Measurements from ENCODE around the gene DENND5B.

The DENND5B gene

DNA sequence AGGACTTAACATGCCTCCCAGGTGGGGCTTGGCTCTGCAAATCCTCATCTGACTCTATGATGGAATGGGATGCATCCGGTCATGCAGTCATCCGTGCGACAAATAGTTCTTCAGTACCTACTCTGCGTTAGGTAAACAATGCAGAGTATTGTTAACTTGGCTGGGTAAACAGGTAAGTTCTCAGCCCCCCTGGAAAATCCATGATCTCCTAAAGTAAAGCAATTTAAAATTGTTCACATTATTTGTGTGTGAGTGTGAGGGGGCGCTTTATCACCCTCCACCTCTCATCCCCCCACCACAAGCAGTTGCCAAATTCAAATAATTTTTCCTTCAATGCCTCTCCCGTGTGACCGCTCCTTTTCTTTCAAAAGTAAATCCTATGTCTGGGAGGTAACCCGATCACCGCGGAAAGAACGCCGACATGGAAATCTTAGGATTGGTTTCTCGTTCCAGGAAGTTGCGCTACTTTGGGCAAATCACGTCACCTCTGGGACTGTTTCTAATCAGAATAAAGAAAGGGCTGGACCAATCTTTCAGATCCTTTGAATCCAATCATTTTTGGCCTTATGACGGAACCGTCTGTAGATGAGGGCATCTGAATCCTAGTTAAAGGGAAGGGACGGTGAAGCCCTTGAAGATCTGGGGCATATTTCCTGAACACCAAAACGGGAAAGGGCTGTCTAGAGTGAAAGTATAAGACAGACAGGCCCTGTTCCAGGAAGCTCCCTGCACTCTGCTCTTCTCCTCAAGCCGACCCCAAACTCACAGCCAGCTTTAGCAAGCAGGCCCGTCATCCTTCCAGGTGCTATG is 221.0 kb downstream of the DENND5B start:
- DNase-seq: peak; percentile 79

DNA sequence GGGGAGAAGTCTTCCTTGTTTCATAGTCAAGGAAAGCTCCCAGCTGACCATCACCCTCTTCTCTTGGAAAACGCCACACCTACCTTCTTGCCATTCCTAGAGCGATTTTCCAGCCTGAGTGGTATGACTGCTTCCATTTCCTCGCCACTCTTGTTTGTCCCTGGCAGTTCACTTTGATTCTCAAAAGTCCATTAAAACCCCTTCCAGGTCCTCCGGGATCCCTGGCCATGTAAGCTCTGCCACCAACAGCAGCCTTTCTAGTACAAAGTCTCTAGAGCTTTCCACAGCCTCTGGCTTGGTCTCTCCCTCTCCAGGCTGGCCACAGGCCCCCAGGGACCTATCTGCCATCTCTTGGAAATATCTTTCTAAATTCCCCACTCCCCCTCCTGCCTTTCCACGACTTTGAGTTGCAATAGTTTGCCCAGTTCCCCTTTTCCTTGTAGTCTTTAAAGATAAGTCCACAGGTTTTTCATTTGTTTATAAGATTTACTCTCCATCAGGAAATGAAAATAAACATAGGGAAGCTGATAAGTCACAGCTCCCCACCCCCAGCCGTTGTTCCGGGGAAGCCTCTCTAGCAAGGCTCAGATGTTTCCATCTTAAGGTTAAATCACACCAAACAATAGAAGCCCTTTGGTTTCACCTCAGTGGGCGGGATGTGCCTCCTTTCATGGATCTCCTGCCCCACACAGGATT is 222.1 kb downstream of the DENND5B start:
- no peak for DNase-seq

DNA sequence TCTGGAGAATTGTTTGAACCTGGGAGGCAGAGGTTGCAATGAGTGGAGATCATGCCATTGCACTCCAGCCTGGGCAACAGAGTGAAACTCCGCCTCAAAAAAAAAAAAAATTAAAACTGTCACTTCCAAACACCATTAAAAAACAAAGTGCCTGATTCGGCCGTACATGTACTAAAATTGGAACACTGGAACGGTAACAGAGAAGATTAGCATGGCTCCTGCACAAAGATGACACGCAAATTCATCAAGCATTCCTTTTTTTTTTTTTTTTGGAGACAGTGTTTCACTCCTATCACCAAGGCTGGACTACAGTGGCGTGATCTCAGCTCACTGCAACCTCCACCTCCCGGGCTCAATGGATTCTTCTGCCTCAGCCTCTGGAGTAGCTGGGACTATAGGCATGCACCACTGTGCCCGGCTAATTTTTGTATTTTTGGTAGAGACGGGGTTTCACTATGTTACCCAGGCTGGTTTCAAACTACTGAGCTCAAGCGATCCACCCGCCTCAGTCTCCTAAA is 224.8 kb downstream of the DENND5B start:
- no peak for DNase-seq

DNA sequence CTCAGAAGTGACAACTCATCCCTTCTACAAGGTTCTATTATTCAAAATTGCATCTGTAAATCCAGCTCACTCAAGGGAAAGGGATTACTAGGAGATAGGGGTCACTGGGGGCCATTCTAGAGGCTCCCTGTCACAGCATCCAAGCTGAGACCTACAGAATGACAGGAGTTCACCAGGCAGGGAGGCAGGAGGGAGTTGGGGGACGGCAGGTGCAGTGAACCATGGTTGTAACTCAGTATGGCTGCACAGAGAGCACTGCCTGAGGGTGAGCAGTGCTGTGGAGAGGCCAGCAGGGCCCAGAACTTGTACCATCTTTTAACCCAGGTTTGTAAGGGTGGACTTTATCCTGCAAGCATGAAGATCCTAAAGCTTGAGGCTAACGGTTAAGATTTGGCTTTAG is 227.1 kb downstream of the DENND5B start:
- DNase-seq: no peak

DNA sequence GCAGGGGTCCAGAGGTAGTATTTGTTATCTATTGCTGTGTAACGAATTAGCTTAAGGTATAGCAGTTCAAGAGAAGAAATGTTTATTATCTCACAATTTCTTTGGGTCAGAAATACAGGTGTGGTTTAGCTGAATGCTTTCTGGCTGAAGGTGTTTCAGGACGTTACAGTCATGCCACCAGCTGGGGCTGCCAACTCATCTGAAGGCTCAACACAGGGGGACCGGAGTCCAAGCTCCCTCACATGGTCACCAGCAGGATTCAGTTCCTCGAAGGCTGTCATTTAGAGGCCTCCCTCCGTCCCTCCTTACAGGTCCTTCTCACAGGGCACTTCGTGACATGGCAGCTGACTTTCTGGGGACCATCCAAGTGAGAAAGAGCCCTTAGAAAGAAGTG is 227.5 kb downstream of the DENND5B start:
- DNase-seq: no peak

DNA sequence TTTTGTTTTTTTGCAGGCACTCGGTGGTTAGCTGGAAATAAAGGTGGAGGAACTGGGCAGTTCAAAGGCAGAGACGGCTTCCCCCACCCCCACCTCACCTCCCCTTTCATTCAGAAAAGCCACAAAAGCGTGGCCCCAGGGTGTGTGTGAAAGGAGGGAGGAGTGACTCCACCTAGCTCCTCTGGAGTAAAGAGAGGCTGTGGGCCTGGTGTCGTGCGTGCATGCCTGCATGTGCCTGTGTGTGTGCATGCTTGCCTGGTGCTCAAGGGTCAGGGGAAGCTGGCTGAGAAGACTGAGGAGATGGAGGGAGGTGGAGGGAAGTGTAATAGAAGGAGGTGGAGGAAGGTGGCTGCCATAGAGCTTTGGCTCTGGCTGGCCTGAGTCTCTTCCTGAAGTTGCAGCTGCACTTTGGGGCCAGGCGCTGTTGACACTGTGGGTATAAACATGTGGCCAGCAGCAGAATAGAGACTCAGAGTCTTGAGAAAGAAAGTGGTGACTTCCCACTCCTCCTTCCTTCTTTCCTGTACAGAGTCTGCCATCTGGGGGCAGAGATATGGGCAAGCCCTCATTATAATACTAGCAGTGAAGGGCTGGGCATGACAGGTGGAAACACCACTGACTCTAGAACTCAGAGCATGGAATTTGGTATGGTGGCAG is 228.0 kb downstream of the DENND5B start:
- no peak for DNase-seq

DNA sequence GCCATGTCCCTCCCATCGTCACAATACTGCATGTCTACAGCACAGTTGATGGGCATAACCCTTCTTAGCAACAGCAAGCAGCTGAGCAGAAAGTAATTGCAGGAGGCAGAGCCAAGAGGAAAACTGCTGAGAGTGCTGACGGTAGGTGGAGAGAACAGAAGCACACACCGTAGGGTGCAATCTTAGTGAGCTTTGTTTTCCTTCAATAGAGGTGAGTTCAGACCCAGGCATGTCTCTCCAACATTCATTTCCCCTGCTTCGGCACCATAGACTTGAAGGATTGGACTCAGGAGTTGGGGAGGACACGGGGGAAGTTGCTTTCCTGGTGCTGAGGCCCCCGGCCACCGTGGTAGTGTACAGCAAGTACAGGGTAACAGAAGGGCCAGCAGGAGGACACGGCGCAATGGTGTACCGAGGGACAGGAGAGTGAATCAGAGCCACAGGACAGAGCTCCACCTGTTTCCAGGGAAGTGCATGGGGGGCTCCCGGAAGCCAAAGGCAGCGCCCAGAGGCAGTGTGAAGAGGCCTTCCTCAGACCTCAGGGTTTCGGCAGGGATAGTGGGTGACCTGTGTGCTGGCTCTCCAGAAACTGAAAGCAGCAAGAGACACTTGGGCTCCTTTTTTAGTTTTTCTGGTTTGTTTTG is 228.7 kb downstream of the DENND5B start:
- no peak for DNase-seq

DNA sequence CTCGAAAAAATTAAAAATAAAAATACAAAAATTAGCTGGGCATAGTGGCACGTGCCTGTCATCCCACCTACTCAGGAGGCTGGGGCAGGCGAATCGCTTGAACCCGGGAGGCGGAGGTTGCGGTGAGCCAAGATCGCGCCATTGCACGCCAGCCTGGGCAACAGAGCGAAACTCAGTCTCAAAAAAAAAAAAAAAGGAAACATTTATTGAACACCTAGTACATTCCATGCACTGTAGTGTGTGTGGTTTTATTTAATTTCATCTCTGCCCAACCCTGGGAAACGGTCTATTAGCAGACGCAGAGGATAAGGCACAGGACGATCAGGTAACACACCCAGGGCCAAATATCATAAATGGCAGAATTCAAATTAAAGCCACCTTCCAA is 229.2 kb downstream of the DENND5B start:
- DNase-seq: no peak

DNA sequence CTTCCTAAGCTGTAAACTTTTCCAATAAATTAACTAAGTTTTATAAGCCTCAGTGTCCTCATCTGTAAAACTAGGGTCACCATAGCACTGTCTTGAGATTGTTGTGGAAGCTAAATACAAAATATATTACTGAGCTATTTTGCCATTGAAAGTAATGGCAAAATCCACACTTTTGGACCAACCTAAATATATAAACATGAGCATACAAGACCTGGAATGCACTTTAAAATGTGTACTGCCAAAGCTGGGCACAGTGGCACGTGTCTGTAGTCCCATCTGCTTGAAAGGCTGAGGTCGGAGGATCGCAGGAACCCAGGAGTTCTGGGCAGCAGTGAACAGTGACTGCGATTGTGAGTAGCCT is 235.2 kb downstream of the DENND5B start:
- DNase-seq: no peak

DNA sequence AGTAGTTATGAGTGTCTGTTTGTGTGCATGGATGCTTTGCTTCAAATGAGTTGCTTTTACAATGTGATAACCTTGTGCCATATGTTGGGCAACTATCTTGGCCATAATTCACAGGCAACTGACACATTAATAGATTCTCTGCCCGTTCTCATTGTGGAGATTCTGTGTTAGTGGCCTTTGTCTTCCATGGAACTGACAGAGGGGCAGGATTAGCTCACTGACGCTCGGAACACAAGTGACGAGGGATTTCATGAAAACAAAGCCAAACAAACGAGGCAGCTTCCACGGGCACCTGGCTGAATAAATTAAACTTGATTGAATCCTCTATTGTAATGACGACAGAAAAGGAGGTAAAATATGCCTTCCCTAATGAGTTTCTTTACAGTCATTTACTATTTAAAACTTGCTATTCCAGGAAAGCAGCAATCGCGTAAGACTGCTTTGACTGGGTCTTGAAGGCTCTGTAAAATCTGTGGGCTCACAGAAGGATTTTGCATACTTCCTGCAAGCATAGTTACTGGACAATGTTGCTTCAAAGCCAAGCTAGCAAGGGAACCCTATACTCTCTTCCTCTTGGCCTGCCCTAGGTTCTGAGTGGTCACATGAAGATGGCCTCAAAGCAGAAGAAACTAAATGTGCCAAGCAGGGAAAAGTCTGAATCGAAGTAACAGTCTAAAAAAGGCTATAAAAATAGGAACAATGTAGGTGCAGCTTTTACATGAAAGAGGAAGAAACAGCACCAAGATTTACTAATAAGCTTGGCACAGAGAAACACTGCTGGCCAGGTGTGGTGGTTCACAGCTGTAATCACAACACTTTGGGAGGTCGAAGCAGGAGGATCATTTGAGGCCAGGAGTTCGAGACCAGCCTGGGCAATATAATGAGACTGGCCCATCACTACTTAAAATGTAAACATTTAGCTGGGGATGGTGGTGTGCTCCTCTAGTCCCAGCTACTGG is 236.9 kb downstream of the DENND5B start:
- DNase-seq: no peak

DNA sequence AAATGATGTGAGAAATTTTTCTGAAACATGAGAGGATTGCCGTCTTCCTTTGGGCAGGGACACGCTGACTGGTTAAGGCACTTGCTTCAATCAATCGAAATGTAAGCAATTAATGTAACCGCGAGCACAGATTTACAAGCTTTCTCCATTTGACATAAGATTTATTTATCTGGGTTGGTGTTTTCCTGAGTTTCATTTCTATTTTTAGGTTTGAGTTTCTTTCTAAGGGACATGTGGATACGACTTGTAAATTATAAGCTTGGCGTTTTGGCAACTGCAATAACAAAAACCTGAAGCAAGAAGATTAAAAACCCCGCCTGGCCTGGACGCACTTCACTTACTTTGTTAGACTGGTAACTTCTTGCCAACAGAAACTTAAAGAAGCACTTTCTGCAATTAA is 244.7 kb downstream of the DENND5B start:
- DNase-seq: no peak

DNA sequence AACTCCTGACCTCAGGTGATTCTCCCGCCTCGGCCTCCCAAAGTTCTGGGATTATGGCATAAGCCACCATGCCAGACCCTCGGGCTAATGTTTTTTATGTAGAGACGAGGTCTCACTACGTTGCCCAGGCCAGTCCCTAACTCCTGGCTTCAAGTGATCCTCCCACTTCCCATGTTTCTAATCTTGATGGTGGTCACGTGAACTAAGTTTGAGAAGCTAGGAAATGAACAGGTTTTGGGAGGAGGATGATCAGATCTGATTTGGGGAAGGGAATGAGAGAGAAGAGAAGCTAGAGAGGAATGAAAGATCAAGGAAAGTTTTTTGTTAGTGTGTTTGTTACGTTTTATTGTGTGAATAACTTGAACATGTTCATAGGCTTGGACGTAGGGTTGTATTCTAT is 247.8 kb downstream of the DENND5B start:
- DNase-seq: no peak

DNA sequence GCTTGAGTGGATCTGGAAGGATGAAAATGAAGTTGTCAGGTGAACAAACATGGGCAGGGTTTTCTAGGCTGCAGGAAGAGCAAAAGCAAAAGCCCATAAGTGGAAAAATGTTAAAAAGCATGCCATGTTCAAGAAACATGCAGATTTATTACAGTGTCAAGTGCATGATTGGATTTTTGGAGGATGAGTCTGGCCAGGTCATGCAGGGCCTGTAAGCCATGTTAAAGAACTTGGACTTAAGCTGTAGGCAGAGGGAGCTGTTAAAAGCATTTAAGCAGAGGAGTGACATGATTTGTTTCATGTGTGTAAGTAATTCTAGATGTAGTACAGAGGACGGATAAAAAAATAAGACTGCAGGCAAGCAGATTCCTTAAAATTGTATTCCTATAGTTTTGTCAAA is 248.7 kb downstream of the DENND5B start:
- no peak for DNase-seq

DNA sequence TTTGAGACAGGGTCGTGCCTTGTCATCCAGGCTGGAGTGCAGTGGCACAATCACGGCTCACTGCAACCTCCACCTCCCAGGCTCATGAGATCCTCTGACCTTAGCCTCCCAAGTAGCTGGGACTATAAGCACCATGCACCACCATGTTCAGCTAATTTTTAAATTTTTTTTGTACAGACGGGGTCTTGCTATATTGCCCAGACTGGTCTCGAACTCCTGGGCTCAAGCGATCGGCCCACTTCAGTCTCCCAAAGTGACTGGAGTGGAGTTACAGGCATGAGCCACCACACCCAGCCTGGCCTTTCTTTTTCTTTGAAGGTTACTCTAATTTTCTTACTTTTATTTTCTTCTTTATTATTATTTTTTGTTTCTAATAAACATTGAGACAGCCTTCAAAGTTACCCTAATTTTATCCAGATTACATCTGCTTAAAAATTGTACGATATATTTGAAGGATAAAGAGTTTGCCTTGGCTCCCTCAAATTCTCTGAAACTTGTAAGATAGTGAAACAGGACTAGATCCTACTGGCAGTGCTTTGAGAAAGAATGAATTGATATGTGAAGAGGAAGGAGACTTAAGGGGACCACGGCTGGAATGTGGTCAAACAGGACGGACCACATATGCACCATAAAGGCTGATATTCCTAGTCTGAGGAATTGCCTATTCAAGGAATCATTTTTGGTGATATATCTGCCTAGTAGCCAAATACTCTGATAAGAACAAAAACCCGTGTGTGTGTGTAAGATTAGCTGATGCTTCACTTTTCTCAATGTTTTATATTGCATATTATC is 250.9 kb downstream of the DENND5B start:
- no peak for DNase-seq

DNA sequence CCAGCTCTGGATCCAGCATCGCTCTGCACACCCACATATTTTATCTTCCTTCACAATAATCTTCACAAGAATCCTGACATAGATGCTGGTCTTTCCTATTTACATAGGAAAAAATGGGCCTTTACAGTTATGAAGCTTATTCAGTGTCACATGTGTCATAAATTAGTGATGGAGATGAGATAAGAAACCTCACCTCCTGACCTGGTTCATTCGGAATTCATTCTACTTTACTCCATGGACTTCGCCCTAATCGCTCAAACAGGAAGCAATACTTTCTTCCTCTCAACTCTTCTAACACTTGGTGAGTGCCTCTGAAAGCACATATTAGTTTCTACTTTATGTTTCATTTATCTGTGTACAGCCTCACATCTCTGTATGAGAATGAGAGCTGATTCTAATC is 253.0 kb downstream of the DENND5B start:
- no peak for DNase-seq

Measured in fibroblast of upper back skin (primary cell).